Activated T-cell treated with anti-CD3 and anti-CD28 coated beads, Interleukin-2, amount 50 U/mL, for 24 hours (primary cell): ENCODE results near the gene NAB2.

Source experiments
- DNase-seq: peaks from one replicate; pipeline ENCODE4 v3.0.0-alpha.2; 2020
- H3K27ac Mint-ChIP-seq: 2 replicates; pipeline ENCODE4 v1.8.0; 2020; ENCODE audit warnings: mild to moderate bottlenecking, mixed read lengths
- H3K27me3 Mint-ChIP-seq: 2 replicates; pipeline ENCODE4 v1.8.0; 2020; ENCODE audit warnings: mixed read lengths
- H3K36me3 Mint-ChIP-seq: 2 replicates; pipeline ENCODE4 v1.8.0; 2020; ENCODE audit warnings: low read depth, mixed read lengths
- H3K4me1 Mint-ChIP-seq: 2 replicates; pipeline ENCODE4 v1.8.0; 2020; ENCODE audit warnings: low read depth, mixed read lengths
- H3K4me3 Mint-ChIP-seq: 2 replicates; pipeline ENCODE4 v1.8.0; 2020; ENCODE audit warnings: mild to moderate bottlenecking, moderate library complexity, mixed read lengths
- H3K9me3 Mint-ChIP-seq: 2 replicates; pipeline ENCODE4 v1.8.0; 2020; ENCODE audit warnings: mixed read lengths

Gene NAB2, protein sequence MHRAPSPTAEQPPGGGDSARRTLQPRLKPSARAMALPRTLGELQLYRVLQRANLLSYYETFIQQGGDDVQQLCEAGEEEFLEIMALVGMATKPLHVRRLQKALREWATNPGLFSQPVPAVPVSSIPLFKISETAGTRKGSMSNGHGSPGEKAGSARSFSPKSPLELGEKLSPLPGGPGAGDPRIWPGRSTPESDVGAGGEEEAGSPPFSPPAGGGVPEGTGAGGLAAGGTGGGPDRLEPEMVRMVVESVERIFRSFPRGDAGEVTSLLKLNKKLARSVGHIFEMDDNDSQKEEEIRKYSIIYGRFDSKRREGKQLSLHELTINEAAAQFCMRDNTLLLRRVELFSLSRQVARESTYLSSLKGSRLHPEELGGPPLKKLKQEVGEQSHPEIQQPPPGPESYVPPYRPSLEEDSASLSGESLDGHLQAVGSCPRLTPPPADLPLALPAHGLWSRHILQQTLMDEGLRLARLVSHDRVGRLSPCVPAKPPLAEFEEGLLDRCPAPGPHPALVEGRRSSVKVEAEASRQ

DNA sequence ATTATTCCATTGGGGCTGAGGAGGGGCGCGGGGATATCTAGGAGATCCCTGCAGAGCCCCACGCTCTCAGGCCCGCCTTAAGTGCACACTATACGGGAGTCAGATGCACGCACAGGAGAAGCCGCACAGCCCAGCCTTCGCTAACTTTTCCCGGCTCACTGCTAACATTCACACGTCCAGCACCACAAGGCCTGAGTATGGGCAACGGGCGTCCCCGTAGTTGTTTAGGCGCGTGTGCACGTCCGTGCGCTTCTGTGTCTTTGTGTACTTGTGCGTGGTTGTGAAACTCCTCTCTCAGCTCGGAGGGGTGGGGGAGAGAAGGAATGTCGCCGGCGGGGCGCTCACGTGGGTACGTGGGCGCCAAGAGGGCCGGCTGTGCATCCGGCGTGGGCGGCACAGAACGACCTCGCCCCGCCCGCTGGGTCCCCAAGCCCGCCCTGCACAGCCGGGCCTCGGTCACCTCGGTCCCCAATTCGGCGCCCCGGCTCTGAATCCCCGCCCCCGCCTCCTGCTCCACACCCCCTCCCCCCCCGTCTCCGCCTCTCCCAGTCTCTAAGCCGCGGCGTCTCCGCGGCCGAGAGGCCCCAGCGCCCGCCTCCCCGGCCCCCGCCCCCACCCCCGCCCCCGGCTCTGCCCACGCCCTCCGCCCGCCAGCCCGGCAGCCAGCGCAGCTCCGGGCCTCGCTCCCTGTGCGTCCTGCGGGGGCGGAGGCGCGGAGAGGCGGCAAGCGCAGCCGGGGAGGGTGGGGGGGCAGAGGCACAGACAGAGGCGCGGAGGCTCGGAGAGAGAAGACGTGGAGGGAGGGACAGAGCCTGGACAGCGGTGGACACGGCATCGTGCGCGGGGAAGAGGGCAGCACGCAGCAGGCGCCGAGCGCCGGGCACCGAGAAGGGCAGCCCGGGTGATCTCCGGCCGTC is at the start of gene NAB2:
TSS of gene NAB2 (plus strand) at position 761 of the 917 bp plus-strand sequence. CDS start 158 bp downstream, outside the sequence.
- peaks cover 54% of the 10 kb centered on the region for H3K36me3 Mint-ChIP-seq
- H3K4me1 Mint-ChIP-seq, result peaks cover 74% of the 10 kb centered on the region
- no peaks in the 10 kb centered on the region for H3K27me3 Mint-ChIP-seq
- DNase-seq, result peak; percentile 87
- no peaks in the 10 kb centered on the region for H3K9me3 Mint-ChIP-seq
- peak within 1 kb of the TSS; percentile 91 for H3K4me3 Mint-ChIP-seq
- peak within 1 kb of the TSS; percentile 97 for H3K27ac Mint-ChIP-seq

DNA sequence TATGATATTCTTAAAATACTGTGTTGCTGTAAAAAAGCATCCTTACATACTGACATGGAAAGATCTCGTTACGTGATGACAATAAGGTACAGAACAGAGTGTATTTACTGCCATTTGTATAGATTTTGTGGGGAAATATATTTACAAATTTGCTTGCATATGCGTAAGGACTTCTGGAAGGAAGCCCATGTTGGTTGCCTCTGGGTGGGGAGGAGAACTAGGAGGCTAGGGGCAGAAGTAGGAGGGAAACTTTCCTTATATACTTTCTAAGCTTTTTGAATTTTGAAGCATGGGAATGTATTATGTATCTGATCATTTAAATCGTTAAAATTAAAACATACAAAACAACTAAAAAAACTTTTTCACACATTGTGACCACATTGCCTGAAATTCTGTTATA is 48.7 kb upstream of the NAB2 start:
- no peaks in the 10 kb centered on the region for H3K9me3 Mint-ChIP-seq
- H3K36me3 Mint-ChIP-seq, result no peaks in the 10 kb centered on the region
- no peaks in the 10 kb centered on the region for H3K27me3 Mint-ChIP-seq
- no peak overlapping the region for H3K4me3 Mint-ChIP-seq
- H3K27ac Mint-ChIP-seq, result no peak overlapping the region
- peaks cover 7% of the 10 kb centered on the region for H3K4me1 Mint-ChIP-seq
- DNase-seq, result no peak

DNA sequence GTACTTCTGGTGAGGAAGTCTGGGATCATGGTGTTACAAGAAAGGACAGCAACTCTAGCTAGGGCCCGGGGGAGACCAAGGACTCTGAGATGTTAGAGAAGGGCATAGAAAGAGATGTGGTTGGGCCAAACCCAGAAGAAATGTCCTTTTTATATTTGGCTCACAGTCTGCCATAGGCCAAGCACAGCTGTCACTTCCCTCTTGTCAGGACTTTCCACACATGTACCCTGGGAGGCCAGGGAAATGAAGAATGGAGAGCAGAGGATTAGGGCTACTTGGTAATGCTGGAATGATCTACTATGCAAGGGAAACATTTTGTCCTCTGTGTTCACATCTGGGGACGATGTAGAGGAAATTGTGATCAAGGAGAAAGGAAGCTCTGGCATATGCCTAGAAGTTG is 48.2 kb upstream of the NAB2 start:
- DNase-seq, result no peak
- Mint-ChIP-seq H3K4me1 (peaks cover 10% of the 10 kb centered on the region), H3K27ac (no peak overlapping the region), H3K4me3 (no peak overlapping the region), H3K36me3 (no peaks in the 10 kb centered on the region), H3K9me3 (no peaks in the 10 kb centered on the region), H3K27me3 (no peaks in the 10 kb centered on the region)

DNA sequence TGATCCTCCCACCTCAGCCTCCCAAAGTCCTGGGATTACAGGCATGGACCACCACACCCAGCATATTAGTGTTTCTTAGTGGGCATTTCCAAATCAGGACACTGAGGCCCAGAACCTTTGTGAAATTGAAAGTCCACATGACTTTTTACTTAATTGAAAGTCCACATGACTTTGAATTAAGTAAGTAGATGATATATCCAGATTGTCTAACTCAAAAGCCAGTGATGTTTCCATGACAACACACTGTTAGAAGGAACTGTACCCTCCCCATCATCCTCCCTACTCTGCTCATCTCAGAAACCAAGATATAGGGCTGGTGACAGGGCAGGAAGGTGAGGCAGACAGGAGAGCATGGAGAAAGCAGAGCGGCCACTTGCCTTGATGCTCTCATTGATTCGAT is 46.2 kb upstream of the NAB2 start:
- Mint-ChIP-seq H3K4me1 (peaks cover 29% of the 10 kb centered on the region), H3K36me3 (no peaks in the 10 kb centered on the region), H3K4me3 (no peak overlapping the region), H3K27me3 (no peaks in the 10 kb centered on the region), H3K9me3 (no peaks in the 10 kb centered on the region), H3K27ac (no peak overlapping the region)
- no peak for DNase-seq

DNA sequence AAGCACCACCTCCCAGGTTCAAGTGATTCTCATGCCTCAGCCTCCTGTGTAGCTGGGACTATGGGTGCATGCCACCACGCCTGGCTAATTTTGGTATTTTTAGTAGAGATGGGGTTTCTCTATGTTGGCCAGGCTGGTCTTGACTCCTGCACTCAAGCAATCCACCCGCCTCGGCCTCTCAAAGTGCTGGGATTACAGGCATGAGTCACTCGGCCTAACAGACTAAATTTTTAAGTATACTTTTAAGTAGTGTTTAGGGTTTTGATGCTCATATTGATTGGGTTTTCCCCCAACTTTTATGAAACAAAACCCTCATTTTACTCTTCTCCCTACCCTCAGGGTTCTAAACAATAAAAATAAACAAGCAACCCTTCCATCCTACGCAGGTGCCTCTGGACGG is 44.4 kb upstream of the NAB2 start:
- peaks cover 37% of the 10 kb centered on the region for H3K4me1 Mint-ChIP-seq
- H3K27ac Mint-ChIP-seq, result no peak overlapping the region
- H3K27me3 Mint-ChIP-seq, result no peaks in the 10 kb centered on the region
- H3K4me3 Mint-ChIP-seq, result no peak overlapping the region
- no peak for DNase-seq
- H3K9me3 Mint-ChIP-seq, result no peaks in the 10 kb centered on the region
- no peaks in the 10 kb centered on the region for H3K36me3 Mint-ChIP-seq

DNA sequence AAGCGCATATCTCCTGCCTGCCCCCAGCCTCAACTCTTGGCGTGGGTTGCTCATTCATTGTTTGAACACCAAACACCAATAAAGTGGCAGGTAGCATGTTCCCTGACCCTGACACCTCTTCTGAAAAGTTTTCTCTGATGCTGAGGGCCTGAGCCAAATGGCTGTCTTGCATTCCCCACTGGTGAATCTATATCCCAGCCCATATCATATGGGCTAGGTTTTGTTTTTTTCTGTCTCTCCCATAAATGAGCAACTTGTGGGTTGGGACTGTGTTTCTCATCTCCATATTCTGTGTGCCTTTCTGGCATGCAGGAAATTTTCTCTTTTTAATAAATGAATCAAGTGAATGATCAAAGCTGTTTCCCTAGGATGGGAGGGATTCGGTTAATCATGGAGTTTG is 44.0 kb upstream of the NAB2 start:
- Mint-ChIP-seq H3K27me3 (no peaks in the 10 kb centered on the region), H3K36me3 (no peaks in the 10 kb centered on the region), H3K4me3 (no peak overlapping the region), H3K4me1 (peaks cover 36% of the 10 kb centered on the region), H3K9me3 (no peaks in the 10 kb centered on the region), H3K27ac (no peak overlapping the region)
- no peak for DNase-seq

DNA sequence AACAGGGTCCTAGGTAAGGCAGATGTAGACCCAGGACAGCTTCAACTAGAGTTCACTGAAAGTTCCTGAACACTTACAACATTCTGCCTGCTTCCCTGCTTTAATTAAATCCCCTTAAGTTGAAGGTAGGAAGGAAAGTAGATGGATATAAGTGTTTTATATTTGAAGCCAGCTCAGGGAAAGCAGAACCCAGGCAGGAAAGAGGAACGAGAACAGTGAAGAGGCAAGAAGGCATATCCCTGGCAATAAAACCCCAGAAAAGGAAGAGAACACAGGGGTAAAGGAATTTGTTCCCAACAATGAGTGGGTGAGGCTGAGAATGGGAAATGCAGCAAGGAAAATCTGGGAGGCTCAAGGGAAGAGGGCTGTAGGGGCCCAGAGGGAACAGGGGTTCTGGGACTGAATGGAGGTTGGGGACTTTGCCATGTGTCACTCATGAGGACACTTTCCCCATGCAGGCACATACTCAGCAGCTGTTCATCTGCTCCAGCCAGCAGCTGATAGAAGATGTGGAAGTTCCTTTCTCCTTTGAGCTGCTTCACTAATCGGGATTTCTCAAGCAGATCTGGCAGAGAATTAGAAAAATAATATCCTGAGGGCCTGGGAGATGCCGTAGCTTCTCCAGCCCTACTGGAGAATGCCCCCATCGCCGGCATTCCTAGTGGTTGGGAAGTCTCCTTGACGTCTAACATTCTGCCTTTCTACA is 42.7 kb upstream of the NAB2 start:
- no peak overlapping the region for H3K27ac Mint-ChIP-seq
- no peak for DNase-seq
- H3K27me3 Mint-ChIP-seq, result no peaks in the 10 kb centered on the region
- peaks cover 38% of the 10 kb centered on the region for H3K4me1 Mint-ChIP-seq
- H3K4me3 Mint-ChIP-seq, result no peak overlapping the region
- H3K36me3 Mint-ChIP-seq, result no peaks in the 10 kb centered on the region
- H3K9me3 Mint-ChIP-seq, result no peaks in the 10 kb centered on the region

DNA sequence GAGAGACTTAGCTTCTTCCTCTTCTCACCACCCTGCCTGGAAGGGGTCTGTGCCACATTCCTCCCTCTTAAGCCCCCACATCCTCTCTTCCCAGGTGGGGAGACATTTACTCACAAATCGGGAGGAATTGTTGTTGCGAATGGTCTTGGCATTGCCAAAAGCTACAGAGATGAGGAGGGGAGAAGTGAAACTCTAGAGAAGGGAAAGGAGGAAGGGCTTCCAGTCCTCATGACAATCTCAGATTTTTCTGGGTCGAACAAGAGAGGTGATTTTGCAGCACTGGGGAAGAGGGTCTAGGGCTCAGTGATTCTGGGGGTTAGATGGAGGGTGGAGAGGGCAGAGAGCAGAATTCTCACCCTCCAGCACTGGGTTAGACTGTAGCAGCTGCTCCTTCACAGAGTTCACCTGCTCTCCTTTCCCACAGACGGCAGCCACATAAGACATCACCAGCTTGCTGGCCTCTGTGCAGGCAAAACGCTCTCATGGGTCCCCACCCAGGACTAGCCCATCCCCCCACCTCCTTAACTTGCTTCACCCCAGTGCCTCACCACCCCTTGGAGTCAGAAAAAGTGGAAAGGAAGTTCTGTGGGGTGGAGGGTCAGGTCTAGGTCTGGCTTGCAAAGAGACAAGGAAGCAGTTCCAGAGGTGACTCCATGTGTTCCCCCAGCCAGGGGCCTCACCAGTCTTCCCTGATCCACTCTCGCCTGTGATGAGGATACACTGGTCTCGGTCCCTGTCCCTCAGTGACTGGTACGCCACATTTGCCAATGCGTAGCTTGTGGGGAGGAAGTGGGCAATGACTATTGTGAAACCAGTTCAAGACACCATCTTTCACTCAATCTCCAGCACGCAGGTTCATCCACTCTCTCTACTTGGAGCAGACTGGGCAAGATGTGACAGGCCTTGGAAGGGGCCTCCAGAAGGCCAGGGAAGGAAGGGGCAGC is 41.7 kb upstream of the NAB2 start:
- H3K27me3 Mint-ChIP-seq, result no peaks in the 10 kb centered on the region
- peak; percentile 68 for DNase-seq
- H3K27ac Mint-ChIP-seq, result peak overlapping the region; percentile 81
- no peaks in the 10 kb centered on the region for H3K36me3 Mint-ChIP-seq
- H3K4me3 Mint-ChIP-seq, result peak overlapping the region; percentile 23
- H3K9me3 Mint-ChIP-seq, result no peaks in the 10 kb centered on the region
- peaks cover 38% of the 10 kb centered on the region for H3K4me1 Mint-ChIP-seq

DNA sequence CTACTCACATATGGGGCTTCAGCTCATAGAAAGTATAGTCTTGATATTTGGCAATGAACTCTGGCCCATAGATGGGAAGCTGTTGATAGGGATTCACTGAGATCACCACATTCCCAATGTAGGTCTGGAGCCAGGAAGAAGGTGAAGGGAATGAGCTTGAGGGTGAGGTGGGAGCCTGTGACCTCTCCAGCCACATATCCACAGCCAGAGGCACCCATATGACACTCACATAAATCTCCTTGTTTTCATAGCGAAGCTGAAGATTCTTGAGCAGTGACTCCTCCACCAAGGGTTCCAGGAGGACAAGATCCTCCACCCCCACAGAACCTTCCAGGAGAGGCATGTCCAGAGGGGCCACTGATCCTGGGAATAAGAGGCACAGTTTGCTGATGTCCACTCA is 40.9 kb upstream of the NAB2 start:
- Mint-ChIP-seq H3K36me3 (peaks cover 5% of the 10 kb centered on the region), H3K4me1 (peaks cover 38% of the 10 kb centered on the region), H3K27ac (peak overlapping the region; percentile 81), H3K9me3 (no peaks in the 10 kb centered on the region), H3K27me3 (no peaks in the 10 kb centered on the region), H3K4me3 (no peak overlapping the region)
- DNase-seq, result no peak

DNA sequence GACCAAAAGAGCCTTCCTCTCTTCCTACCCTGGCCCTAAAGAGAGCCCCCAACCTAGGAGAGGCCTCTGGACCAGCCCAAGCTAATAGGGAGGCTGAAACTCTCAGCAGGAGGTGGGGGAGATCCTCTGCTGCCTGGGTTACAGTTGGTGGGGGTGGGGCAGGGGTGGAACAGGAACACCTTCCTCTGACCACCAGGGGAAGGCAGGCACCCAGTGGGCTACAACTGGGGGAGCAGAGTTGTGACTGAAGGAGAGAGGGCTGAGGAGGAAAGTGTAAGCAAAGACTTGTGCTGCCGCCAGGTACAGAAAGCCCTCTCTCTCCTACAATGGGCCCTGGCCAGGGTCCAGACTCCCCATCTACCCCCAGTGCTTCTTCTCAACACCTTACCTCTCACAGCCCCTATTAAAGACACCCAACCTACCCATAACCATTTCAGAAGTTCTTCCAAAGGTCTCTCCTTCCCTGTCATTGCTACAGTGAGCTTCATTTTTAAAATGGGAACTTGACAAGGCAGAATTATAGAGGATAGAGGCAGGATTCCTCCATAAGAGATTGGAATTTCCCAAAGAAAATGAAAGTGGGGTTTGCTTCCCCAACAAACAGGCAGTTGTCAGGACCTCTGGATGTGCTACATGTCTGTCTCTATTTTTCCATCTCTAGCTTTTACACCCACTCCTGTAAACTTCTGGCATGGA is 40.3 kb upstream of the NAB2 start:
- Mint-ChIP-seq H3K27me3 (no peaks in the 10 kb centered on the region), H3K36me3 (peaks cover 11% of the 10 kb centered on the region), H3K4me3 (no peak overlapping the region), H3K27ac (peak overlapping the region; percentile 81), H3K4me1 (peaks cover 38% of the 10 kb centered on the region), H3K9me3 (no peaks in the 10 kb centered on the region)
- no peak for DNase-seq

DNA sequence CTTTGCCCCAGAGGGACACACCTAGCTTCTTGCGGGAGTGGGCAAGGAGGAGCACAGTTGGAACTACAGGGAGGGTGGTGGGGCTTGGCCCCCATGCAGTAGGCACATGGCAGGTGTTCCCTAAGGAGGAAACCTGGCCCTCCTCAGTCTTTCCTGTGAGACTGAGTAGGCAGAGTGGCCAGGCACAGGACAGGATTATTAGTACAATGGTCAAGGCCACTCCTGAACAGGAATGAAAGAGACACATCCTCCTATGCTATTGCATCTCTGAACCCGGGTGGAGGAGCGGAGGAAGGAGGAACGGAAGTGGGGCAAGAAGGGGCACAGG is 39.8 kb upstream of the NAB2 start:
- DNase-seq, result no peak
- no peaks in the 10 kb centered on the region for H3K9me3 Mint-ChIP-seq
- H3K36me3 Mint-ChIP-seq, result peaks cover 16% of the 10 kb centered on the region
- H3K4me1 Mint-ChIP-seq, result peaks cover 38% of the 10 kb centered on the region
- H3K27ac Mint-ChIP-seq, result no peak overlapping the region
- no peak overlapping the region for H3K4me3 Mint-ChIP-seq
- no peaks in the 10 kb centered on the region for H3K27me3 Mint-ChIP-seq

DNA sequence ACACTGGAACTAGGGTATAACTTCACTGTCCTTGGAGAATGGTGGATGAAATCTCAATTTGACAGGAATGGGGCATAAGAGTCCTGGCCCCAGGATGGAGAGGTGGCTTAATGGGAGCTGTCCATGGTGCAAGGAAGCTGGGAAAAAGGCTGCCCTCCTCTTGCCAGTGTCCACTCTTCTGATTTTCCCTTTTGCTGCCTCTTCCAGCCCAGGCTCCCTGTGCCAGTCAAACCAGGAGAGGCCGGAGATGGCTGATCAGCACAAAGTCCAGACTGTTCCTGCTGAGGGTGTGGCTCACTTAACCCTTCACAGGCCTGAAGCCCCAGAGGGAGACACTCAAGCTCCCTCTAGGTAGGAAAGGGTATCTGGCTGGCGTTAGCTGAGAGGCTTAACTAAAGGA is 39.0 kb upstream of the NAB2 start, which contains the start of gene MYO1A:
TSS of gene MYO1A (minus strand) at position 240 of the 400 bp plus-strand sequence. CDS start 1,806 bp downstream, outside the sequence.
- no peak for DNase-seq
- Mint-ChIP-seq H3K4me1 (peaks cover 38% of the 10 kb centered on the region), H3K27me3 (no peaks in the 10 kb centered on the region), H3K9me3 (no peaks in the 10 kb centered on the region), H3K36me3 (peaks cover 23% of the 10 kb centered on the region), H3K27ac (no peak within 1 kb of the TSS), H3K4me3 (no peak within 1 kb of the TSS)

DNA sequence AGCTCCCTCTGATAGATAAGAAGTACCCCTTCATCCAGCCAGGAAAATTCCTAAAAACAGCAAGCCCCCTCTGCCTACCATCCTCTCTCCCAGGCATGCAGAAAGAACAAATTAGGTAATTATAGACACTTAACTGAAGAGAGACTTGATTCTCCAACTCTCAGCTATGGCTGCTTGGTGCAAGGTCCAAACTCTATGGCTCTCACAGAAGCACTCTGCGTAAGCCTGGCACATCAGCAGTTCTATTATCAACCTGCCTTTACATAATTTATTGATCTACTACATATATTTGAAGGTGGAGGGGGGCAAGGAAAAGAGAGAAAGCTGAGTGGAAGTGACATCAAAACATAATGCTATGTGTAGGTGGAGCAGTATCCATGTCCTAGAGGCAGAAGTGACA is 37.9 kb upstream of the NAB2 start:
- Mint-ChIP-seq H3K9me3 (no peaks in the 10 kb centered on the region), H3K27ac (no peak overlapping the region), H3K27me3 (no peaks in the 10 kb centered on the region), H3K4me1 (peaks cover 34% of the 10 kb centered on the region), H3K36me3 (peaks cover 31% of the 10 kb centered on the region), H3K4me3 (no peak overlapping the region)
- DNase-seq, result no peak
